NCI-H460 (cell line): ENCODE measurements around the gene HMG20B. TPM values are rescaled to one million over a fixed set of nuclear protein-coding genes. Genes with fewer than 3 reads are reported as not detected.

Experiments used
- DNase-seq: peaks from one replicate; pipeline ENCODE4 v3.0.0-alpha.2; 2016; ENCODE audit warnings: low read depth; ENCODE audit errors: extremely low read depth
- total RNA-seq: library from RNA; depleted of rRNA; stranded (reverse); fragments of >200 nt; shearing (Covaris generic); gene quantifications from 2 replicates; pipeline ENCODE4 v1.2.3, GENCODE V29; 2014

Gene HMG20B
- total RNA-seq, 1 experiment from 2014 or later, result 125 TPM

GRCh38 chr19:3536429-3537100, 36.2 kb upstream of the HMG20B start:
- DNase-seq, result no peak

GRCh38 chr19:3537101-3537437, 35.7 kb upstream of the HMG20B start:
- DNase-seq, result no peak

GRCh38 chr19:3537438-3538240, 35.1 kb upstream of the HMG20B start:
- no peak for DNase-seq

GRCh38 chr19:3538258-3538929, 34.4 kb upstream of the HMG20B start:
- DNase-seq, result no peak

- DNase-seq, result no peak
Observed at GRCh38 chr19:3538965-3539755, 33.6 kb upstream of the HMG20B start, which contains the start of gene TEKTIP1. TSS of gene TEKTIP1 (plus strand) at chr19:3539174. CDS start at chr19:3539178, 4 bp downstream.

GRCh38 chr19:3539756-3540118, 33.0 kb upstream of the HMG20B start:
- no peak for DNase-seq

- no peak for DNase-seq
Observed at GRCh38 chr19:3543150-3544057, 29.3 kb upstream of the HMG20B start.

GRCh38 chr19:3544058-3544376, 28.7 kb upstream of the HMG20B start:
- no peak for DNase-seq

GRCh38 chr19:3544742-3545668, 27.7 kb upstream of the HMG20B start:
- peak; percentile 48 for DNase-seq

GRCh38 chr19:3545669-3546034, 27.1 kb upstream of the HMG20B start:
- DNase-seq, result no peak

GRCh38 chr19:3546119-3546518, 26.6 kb upstream of the HMG20B start:
- no peak for DNase-seq

GRCh38 chr19:3547301-3547731, 25.4 kb upstream of the HMG20B start:
- no peak for DNase-seq

GRCh38 chr19:3547767-3548282, 24.9 kb upstream of the HMG20B start:
- DNase-seq, result no peak

GRCh38 chr19:3548606-3549005, 24.1 kb upstream of the HMG20B start:
- DNase-seq, result no peak

GRCh38 chr19:3549816-3550215, 22.9 kb upstream of the HMG20B start:
- no peak for DNase-seq

- no peak for DNase-seq
Observed at GRCh38 chr19:3550947-3551791, 21.6 kb upstream of the HMG20B start.

- DNase-seq, result no peak
Observed at GRCh38 chr19:3551792-3552095, 21.0 kb upstream of the HMG20B start.
